ENCODE results near the gene AURKB.

- TF ChIP-seq, protein P1, sequence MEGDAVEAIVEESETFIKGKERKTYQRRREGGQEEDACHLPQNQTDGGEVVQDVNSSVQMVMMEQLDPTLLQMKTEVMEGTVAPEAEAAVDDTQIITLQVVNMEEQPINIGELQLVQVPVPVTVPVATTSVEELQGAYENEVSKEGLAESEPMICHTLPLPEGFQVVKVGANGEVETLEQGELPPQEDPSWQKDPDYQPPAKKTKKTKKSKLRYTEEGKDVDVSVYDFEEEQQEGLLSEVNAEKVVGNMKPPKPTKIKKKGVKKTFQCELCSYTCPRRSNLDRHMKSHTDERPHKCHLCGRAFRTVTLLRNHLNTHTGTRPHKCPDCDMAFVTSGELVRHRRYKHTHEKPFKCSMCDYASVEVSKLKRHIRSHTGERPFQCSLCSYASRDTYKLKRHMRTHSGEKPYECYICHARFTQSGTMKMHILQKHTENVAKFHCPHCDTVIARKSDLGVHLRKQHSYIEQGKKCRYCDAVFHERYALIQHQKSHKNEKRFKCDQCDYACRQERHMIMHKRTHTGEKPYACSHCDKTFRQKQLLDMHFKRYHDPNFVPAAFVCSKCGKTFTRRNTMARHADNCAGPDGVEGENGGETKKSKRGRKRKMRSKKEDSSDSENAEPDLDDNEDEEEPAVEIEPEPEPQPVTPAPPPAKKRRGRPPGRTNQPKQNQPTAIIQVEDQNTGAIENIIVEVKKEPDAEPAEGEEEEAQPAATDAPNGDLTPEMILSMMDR (IDR thresholded peaks at IDR 0.05), result no peak
- TF ChIP-seq POLR2A (IDR thresholded peaks at IDR 0.05), result no peak
Measured at GRCh38 chr17:8234361-8235270, 24.2 kb upstream of the AURKB start.

All from testis (tissue), 2 donors.